Activated naive CD4-positive, alpha-beta T cell treated with anti-CD3 and anti-CD28 coated beads for 36 hours (primary cell): Measurements from ENCODE around the gene CALML4. TPM values are rescaled to one million over a fixed set of nuclear protein-coding genes. Genes with fewer than 3 reads are reported as not detected.
"Not testable (repeated sequence)": the region's sequence is repeated elsewhere in the genome, so short reads cannot be mapped to it uniquely, and the experiment has no call there.

Source experiments
- CTCF ChIA-PET: fragments of 350-600 bp; sonication (Branson Sonifier 250); formaldehyde crosslinking; loops from one replicate; lab custom pipeline; 2021; ENCODE audit warnings: antibody characterized with exemption; lab: Charles Lee
- DNase-seq: peaks from one replicate; pipeline ENCODE4 v3.0.0-alpha.2; 2020
- H3K27ac Mint-ChIP-seq: one replicate; pipeline ENCODE4 v1.8.0; 2021; ENCODE audit warnings: mild to moderate bottlenecking, mixed read lengths
- H3K27me3 Mint-ChIP-seq: one replicate; pipeline ENCODE4 v1.8.0; 2021; ENCODE audit warnings: low read depth, mixed read lengths
- H3K36me3 Mint-ChIP-seq: one replicate; pipeline ENCODE4 v1.8.0; 2021; ENCODE audit warnings: low read depth, mixed read lengths
- H3K4me1 Mint-ChIP-seq: one replicate; pipeline ENCODE4 v1.8.0; 2021; ENCODE audit warnings: low read depth, mixed read lengths
- H3K4me3 Mint-ChIP-seq: one replicate; pipeline ENCODE4 v1.8.0; 2021; ENCODE audit warnings: mild to moderate bottlenecking, moderate library complexity, mixed read lengths
- H3K9me3 Mint-ChIP-seq: one replicate; pipeline ENCODE4 v1.8.0; 2021; ENCODE audit warnings: mixed read lengths
- intact Hi-C: fragments of 100-400 bp; cut with micrococcal nuclease; formaldehyde crosslinking; loops from one replicate; pipeline ENCODE4 v1.15.1; 2023
- total RNA-seq, 2 experiments: library from RNA; stranded (reverse); gene quantifications; one replicate each; pipeline ENCODE4 v1.2.3, GENCODE V29; 2021

The CALML4 gene
- total RNA-seq, 2 experiments from 2014 or later: 8.5 to 11.4 TPM

DNA sequence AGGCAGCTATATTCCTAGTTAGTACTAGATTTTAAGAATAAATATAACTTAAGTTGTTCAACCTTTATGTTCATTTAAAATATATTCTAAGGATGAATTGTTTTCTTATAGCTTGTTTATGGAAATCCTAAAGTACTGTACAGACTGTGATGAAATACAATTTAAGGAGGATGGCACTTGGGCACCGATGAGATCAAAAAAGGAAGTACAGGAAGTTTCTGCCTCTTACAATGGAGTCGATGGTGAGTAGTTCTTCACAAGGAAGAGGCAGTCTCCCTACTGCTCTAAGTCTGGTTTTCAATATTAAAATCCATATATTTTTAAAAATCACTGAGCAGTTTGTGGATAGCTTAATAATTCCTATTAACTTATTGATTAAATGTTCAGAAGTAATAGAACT, 29.6 kb downstream of the CALML4 start:
- no peaks in the 10 kb centered on the region for H3K27me3 Mint-ChIP-seq
- peaks cover 2% of the 10 kb centered on the region for H3K9me3 Mint-ChIP-seq
- intact Hi-C loops: no loop called here
- H3K36me3 Mint-ChIP-seq: peaks cover 19% of the 10 kb centered on the region
- H3K4me3 Mint-ChIP-seq: no peak overlapping the region
- H3K27ac Mint-ChIP-seq: no peak overlapping the region
- peaks cover 4% of the 10 kb centered on the region for H3K4me1 Mint-ChIP-seq
- DNase-seq: no peak
- CTCF ChIA-PET: interaction anchor here (0.6 kb wide), 1 partner anchor 88 kb away, joined by 3 read pairs; no protein-coding TSS in a partner anchor

DNA sequence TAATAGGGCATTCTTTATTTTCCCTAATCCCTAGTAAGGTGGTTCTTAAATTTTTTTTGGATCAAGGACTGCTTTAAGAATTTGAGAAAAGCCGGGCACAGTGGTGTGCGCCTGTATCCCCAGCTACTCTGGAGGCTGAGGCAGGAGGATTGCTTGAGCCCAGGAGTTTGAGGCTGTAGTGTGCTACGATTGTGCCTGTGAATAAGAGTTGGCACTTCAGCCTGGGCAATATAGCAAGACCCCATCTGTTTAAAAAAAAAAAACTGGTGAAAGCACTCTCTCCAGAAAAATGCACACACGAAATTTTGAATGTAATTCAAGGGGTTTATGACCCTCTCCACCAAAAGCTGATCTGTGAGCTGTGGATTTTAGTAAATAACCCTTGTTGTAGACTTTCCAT, 32.0 kb downstream of the CALML4 start:
- Mint-ChIP-seq H3K4me3 (no peak overlapping the region), H3K36me3 (peaks cover 21% of the 10 kb centered on the region), H3K9me3 (peaks cover 2% of the 10 kb centered on the region), H3K4me1 (peaks cover 4% of the 10 kb centered on the region), H3K27ac (no peak overlapping the region), H3K27me3 (no peaks in the 10 kb centered on the region)
- no peak for DNase-seq
- CTCF ChIA-PET: no interaction called here
- intact Hi-C loops: no loop called here

- DNase-seq, H3K27ac Mint-ChIP-seq, H3K4me1 Mint-ChIP-seq, CTCF ChIA-PET, intact Hi-C loops, H3K9me3 Mint-ChIP-seq, H3K4me3 Mint-ChIP-seq, H3K27me3 Mint-ChIP-seq: not testable (repeated sequence)
- H3K36me3 Mint-ChIP-seq: peaks cover 16% of the 10 kb centered on the region
These were observed 33.1 kb downstream of the CALML4 start for GRCh38 chr15:68172037-68172436.

- Mint-ChIP-seq H3K27me3 (no peaks in the 10 kb centered on the region), H3K27ac (no peak overlapping the region), H3K4me3 (no peak overlapping the region), H3K36me3 (peaks cover 15% of the 10 kb centered on the region), H3K9me3 (no peaks in the 10 kb centered on the region), H3K4me1 (peaks cover 3% of the 10 kb centered on the region)
- no peak for DNase-seq
- intact Hi-C loops: no loop called here
- CTCF ChIA-PET: interaction anchor here (2.4 kb wide), 1 partner anchor 12 kb away, joined by 6 read pairs; no protein-coding TSS in a partner anchor
These were observed 38.3 kb downstream of the CALML4 start for GRCh38 chr15:68166847-68167246.

DNA sequence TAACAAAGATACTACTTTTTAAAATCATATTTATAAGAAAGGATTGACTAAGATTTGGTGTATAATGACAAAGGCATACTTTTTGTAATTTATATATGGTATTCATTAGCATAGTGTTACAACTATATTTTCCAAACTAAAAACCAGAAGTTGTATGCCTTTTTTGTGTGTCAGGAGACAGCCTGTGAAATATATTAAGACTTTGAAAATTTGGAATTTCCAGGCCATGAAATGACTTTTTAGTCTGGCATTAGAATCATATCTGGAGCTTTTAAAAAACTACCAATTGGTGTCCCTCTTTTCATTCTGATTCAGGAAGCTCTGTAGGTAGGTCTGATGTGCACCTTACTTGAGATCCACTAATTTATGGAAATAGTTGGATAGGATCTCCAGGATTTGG, 41.9 kb downstream of the CALML4 start:
- Mint-ChIP-seq H3K27me3 (no peaks in the 10 kb centered on the region), H3K4me1 (peaks cover 3% of the 10 kb centered on the region), H3K9me3 (no peaks in the 10 kb centered on the region), H3K4me3 (no peak overlapping the region), H3K27ac (no peak overlapping the region), H3K36me3 (peaks cover 21% of the 10 kb centered on the region)
- DNase-seq: no peak
- intact Hi-C loops: no loop called here
- CTCF ChIA-PET: interaction anchor here (0.6 to 1.5 kb wide), 4 partner anchors 8 to 1260 kb away, joined by 3 to 7 read pairs (median 3); no protein-coding TSS in a partner anchor

GRCh38 chr15:68158046-68158628, 47.0 kb downstream of the CALML4 start:
- intact Hi-C loops: no loop called here
- peaks cover 24% of the 10 kb centered on the region for H3K36me3 Mint-ChIP-seq
- no peaks in the 10 kb centered on the region for H3K27me3 Mint-ChIP-seq
- no peaks in the 10 kb centered on the region for H3K4me1 Mint-ChIP-seq
- no peaks in the 10 kb centered on the region for H3K9me3 Mint-ChIP-seq
- no peak for DNase-seq
- CTCF ChIA-PET: interaction anchor here (0.9 kb wide), 1 partner anchor 155 kb away, joined by 3 read pairs; no protein-coding TSS in a partner anchor
- H3K27ac Mint-ChIP-seq: no peak overlapping the region
- H3K4me3 Mint-ChIP-seq: no peak overlapping the region

GRCh38 chr15:68157074-68157473, 48.1 kb downstream of the CALML4 start:
- CTCF ChIA-PET: no interaction called here
- intact Hi-C loops: no loop called here

GRCh38 chr15:68154923-68155559, 50.1 kb downstream of the CALML4 start:
- intact Hi-C loops: loop anchor here (1.0 kb wide), 1 partner anchor 292 kb away; no protein-coding TSS in a partner anchor
- Mint-ChIP-seq H3K36me3 (peaks cover 11% of the 10 kb centered on the region), H3K9me3 (no peaks in the 10 kb centered on the region), H3K4me3 (no peak overlapping the region), H3K27ac (no peak overlapping the region), H3K27me3 (no peaks in the 10 kb centered on the region), H3K4me1 (no peaks in the 10 kb centered on the region)
- CTCF ChIA-PET: interaction anchor here (0.6 to 4.3 kb wide), 12 partner anchors 8 to 315 kb away, joined by 3 to 44 read pairs (median 4); partner anchors contain the start of gene RNU6-1
- DNase-seq: peak; percentile 25

More at GRCh38 chr15:68157074-68157473, 48.1 kb downstream of the CALML4 start:
- H3K36me3 Mint-ChIP-seq: peaks cover 23% of the 10 kb centered on the region
- no peak overlapping the region for H3K4me3 Mint-ChIP-seq
- H3K27me3 Mint-ChIP-seq: no peaks in the 10 kb centered on the region
- H3K9me3 Mint-ChIP-seq: no peaks in the 10 kb centered on the region
- no peaks in the 10 kb centered on the region for H3K4me1 Mint-ChIP-seq
- H3K27ac Mint-ChIP-seq: no peak overlapping the region
- DNase-seq: no peak

DNA sequence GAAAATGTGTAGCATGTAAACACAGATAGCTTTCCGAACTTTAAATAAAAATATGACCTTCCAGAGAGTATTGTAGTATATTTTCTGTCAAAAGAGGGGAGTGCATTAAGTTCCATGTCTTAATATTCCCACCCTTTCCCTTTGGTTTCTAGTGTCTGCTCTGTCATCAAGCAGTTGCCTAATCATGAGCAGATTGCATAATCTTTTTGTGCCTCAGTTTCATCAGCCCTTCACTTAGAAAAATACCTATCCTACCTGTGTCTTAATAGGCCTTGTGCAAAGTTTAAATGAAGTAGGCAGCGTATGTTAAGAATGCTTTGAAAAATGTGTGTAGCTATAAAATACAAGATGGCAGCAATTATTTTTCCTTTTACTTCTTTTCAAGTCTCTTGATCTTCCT, 52.8 kb downstream of the CALML4 start:
- Mint-ChIP-seq H3K4me1 (peaks cover 8% of the 10 kb centered on the region), H3K4me3 (no peak overlapping the region), H3K9me3 (no peaks in the 10 kb centered on the region), H3K27ac (no peak overlapping the region), H3K27me3 (no peaks in the 10 kb centered on the region), H3K36me3 (peaks cover 12% of the 10 kb centered on the region)
- intact Hi-C loops: no loop called here
- CTCF ChIA-PET: interaction anchor here (0.6 to 4.3 kb wide), 3 partner anchors 25 to 314 kb away, joined by 3 to 44 read pairs (median 3); no protein-coding TSS in a partner anchor
- DNase-seq: no peak

- Mint-ChIP-seq H3K4me1 (peaks cover 8% of the 10 kb centered on the region), H3K27ac (no peak overlapping the region), H3K27me3 (no peaks in the 10 kb centered on the region), H3K9me3 (no peaks in the 10 kb centered on the region), H3K36me3 (peaks cover 14% of the 10 kb centered on the region), H3K4me3 (no peak overlapping the region)
- no peak for DNase-seq
- intact Hi-C loops: no loop called here
- CTCF ChIA-PET: interaction anchor here (0.6 to 1.4 kb wide), 2 partner anchors 24 to 277 kb away, joined by 3 read pairs; no protein-coding TSS in a partner anchor
These were observed 53.9 kb downstream of the CALML4 start for GRCh38 chr15:68151277-68151676.

GRCh38 chr15:68150187-68150586, 54.9 kb downstream of the CALML4 start:
- Mint-ChIP-seq H3K4me3 (no peak overlapping the region), H3K27me3 (no peaks in the 10 kb centered on the region), H3K4me1 (peaks cover 8% of the 10 kb centered on the region), H3K27ac (no peak overlapping the region), H3K36me3 (peaks cover 17% of the 10 kb centered on the region), H3K9me3 (no peaks in the 10 kb centered on the region)
- DNase-seq: no peak
- CTCF ChIA-PET: no interaction called here
- intact Hi-C loops: no loop called here

DNA sequence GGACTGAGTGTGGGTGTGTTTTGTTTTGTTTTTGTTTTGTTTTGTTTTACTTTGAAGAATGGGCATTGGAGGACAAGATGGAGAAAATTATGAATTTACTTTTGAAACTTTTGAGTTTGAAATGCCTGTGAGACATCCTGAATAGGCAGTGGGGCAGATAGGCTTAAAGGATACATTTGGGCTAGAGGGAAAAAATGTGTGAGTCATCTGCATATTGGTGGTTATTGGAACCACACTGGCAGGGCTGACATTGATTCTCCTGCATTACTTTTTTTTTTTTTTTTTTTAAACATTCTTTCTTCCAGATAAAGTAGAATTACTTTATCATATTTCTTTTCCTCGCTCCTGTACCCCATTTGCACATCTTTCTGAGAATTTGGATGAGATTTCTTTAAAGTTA, 56.1 kb downstream of the CALML4 start:
- H3K9me3 Mint-ChIP-seq: no peaks in the 10 kb centered on the region
- peaks cover 14% of the 10 kb centered on the region for H3K36me3 Mint-ChIP-seq
- CTCF ChIA-PET: no interaction called here

More for the DNA sequence above, 56.1 kb downstream of the CALML4 start:
- no peaks in the 10 kb centered on the region for H3K27me3 Mint-ChIP-seq
- no peak overlapping the region for H3K4me3 Mint-ChIP-seq
- no peak for DNase-seq
- H3K27ac Mint-ChIP-seq: peak overlapping the region; percentile 48
- intact Hi-C loops: no loop called here
- peaks cover 8% of the 10 kb centered on the region for H3K4me1 Mint-ChIP-seq
